K562 (cell line): ENCODE data around the gene SIX3. TPM values are rescaled to one million over a fixed set of nuclear protein-coding genes. Genes with fewer than 3 reads are reported as not detected.

Experiments used
- ATAC-seq: fragments of 200-7000 bp; cut with Tn5 transposase; 3 replicates; pipeline ENCODE4 v1.9.1; 2020; ENCODE audit warnings: moderate library complexity
- BruUV-seq: library from RNA; stranded (reverse); fragments of 400-500 nt; replicated peaks from 2 replicates; lab custom pipeline; 2021; lab: Mats Ljungman, UMichigan
- CTCF ChIA-PET: fragments of 300-600 bp; formaldehyde crosslinking; extraction: SDS; loops from one replicate; lab custom pipeline; 2021; ENCODE audit warnings: low intra/inter-chr PET ratio; lab: Yijun Ruan, JAX
- POLR2A ChIA-PET: fragments of 300-600, 350-650 bp; sonication (Branson Sonifier 250); formaldehyde crosslinking; extraction: SDS; loops from one replicate; lab custom pipeline; 2021; ENCODE audit warnings: antibody characterized with exemption, inconsistent platforms; lab: Yijun Ruan, JAX
- DNase-seq, 4 experiments: peaks; one replicate each; pipeline versions ENCODE4 v3.0.0 to v3.0.0-alpha.2; 2011 to 2018; ENCODE audit warnings: low spot score in 3 of 4, mixed read lengths in 3 of 4; ENCODE audit errors: extremely low read depth in 1 of 4
- FAIRE-seq: peaks from 2 replicates; lab custom pipeline; 2011; peaks lifted over from hg19 to GRCh38; lab: Jason Lieb, UNC
- H2AFZ ChIP-seq: 2 replicates; pipeline ENCODE4 v1.6.0; 2011; ENCODE audit warnings: low read depth, low read length, control low read depth, inconsistent platforms
- H3K27ac ChIP-seq: fragments of 200-600 bp; 3 replicates; pipeline ENCODE4 v1.8.0; 2011; ENCODE audit warnings: low read depth, mild to moderate bottlenecking, control low read depth, inconsistent platforms, low read length, moderate library complexity, mixed read lengths; ENCODE audit errors: extremely low read depth
- H3K27me3 ChIP-seq, 2 experiments: fragments of 300-600 bp in 1 of 2; 2 replicates in 1 of 2; 3 replicates in 1 of 2; pipeline versions ENCODE4 v1.6.0 to v1.8.0; 2011; ENCODE audit warnings: inconsistent platforms in 2 of 2, low read length in 2 of 2, mild to moderate bottlenecking in 1 of 2, mixed read lengths in 1 of 2, moderate library complexity in 1 of 2; ENCODE audit not compliant: control insufficient read depth in 2 of 2, insufficient read depth in 2 of 2
- H3K36me3 ChIP-seq: fragments of 300-600 bp; 3 replicates; pipeline ENCODE4 v1.8.0; 2011; ENCODE audit warnings: mild to moderate bottlenecking, low read length, inconsistent platforms; ENCODE audit not compliant: control insufficient read depth, insufficient read depth
- H3K4me1 ChIP-seq, 2 experiments: fragments of 200-600 bp in 1 of 2; replicated peaks in 1 of 2; 2 replicates in 1 of 2; 3 replicates in 1 of 2; pipeline versions ENCODE4 v1.5.1 to v1.8.0; 2011; ENCODE audit warnings: inconsistent platforms in 2 of 2, low read length in 2 of 2, mild to moderate bottlenecking in 1 of 2, mixed read lengths in 1 of 2, moderate library complexity in 1 of 2; ENCODE audit not compliant: control insufficient read depth in 2 of 2, insufficient read depth in 2 of 2
- H3K4me2 ChIP-seq: 2 replicates; pipeline ENCODE4 v1.6.1; 2011; ENCODE audit warnings: low read length, control low read depth, inconsistent platforms, mixed read lengths; ENCODE audit not compliant: insufficient read depth
- H3K4me3 ChIP-seq: fragments of 200-600 bp; sonication (generic), shearing (Covaris generic); 2 replicates; pipeline ENCODE4 v1.5.1; 2016; ENCODE audit warnings: control low read depth, inconsistent platforms
- H3K79me2 ChIP-seq: fragments of 200-600 bp; 3 replicates; pipeline ENCODE4 v1.8.0; 2011; ENCODE audit warnings: low read length, inconsistent platforms; ENCODE audit not compliant: control insufficient read depth, insufficient read depth
- H3K9ac ChIP-seq, 2 experiments: 2 replicates each; pipeline versions ENCODE4 v1.6.0 to v1.6.1; 2011; ENCODE audit warnings: low read depth in 2 of 2, low read length in 2 of 2, control low read depth in 1 of 2, inconsistent platforms in 1 of 2, mild to moderate bottlenecking in 1 of 2, mixed read lengths in 1 of 2; ENCODE audit not compliant: insufficient read depth in 1 of 2
- H3K9me1 ChIP-seq: one replicate; pipeline ENCODE4 v1.6.0; 2011; ENCODE audit warnings: inconsistent platforms, mild to moderate bottlenecking, low read length, moderate library complexity; ENCODE audit not compliant: control insufficient read depth, insufficient read depth
- H3K9me3 ChIP-seq: replicated peaks from 2 replicates; pipeline ENCODE4 v1.5.1; 2011; ENCODE audit warnings: low read depth, low read length, inconsistent platforms; ENCODE audit not compliant: control insufficient read depth, insufficient read depth
- H4K20me1 ChIP-seq: replicated peaks from 2 replicates; pipeline ENCODE4 v1.6.1; 2011; ENCODE audit warnings: low read length, inconsistent platforms, mixed read lengths; ENCODE audit not compliant: control insufficient read depth, insufficient read depth
- CBX5 ChIP-seq: IDR thresholded peaks from 2 replicates; pipeline ENCODE4 v1.6.1; 2014; ENCODE audit warnings: low read depth, borderline replicate concordance
- HDAC1 ChIP-seq, 2 experiments: fragments of 450-650 bp; IDR thresholded peaks; 2 replicates each; pipeline ENCODE4 v1.6.1; 2016 to 2017; ENCODE audit warnings: inconsistent platforms in 1 of 2, mild to moderate bottlenecking in 1 of 2, moderate library complexity in 1 of 2
- MEF2A ChIP-seq: IDR thresholded peaks from 2 replicates; pipeline ENCODE4 v1.6.1; 2011; ENCODE audit warnings: low read depth, mild to moderate bottlenecking, low read length, moderate library complexity; ENCODE audit not compliant: control insufficient read depth
- NFE2 ChIP-seq: IDR thresholded peaks from 2 replicates; pipeline ENCODE4 v1.6.1; 2014; ENCODE audit warnings: antibody characterized with exemption, low read depth
- RHOXF2B ChIP-seq: fragments of 250-450 bp; sonication (Bioruptor Pico); conservative IDR thresholded peaks from 2 replicates; pipeline ENCODE4 v1.5.1; 2021
- SREBF1 ChIP-seq: fragments of 150-350 bp; IDR thresholded peaks from 2 replicates; pipeline ENCODE4 v1.6.1; 2014; ENCODE audit warnings: antibody characterized with exemption, low read depth, low read length, borderline replicate concordance
- ZNF3 ChIP-seq: fragments of 250-450 bp; sonication (Bioruptor Pico); IDR thresholded peaks from 2 replicates; pipeline ENCODE4 v1.5.0; 2021; ENCODE audit warnings: mild to moderate bottlenecking, moderate library complexity
- ZNF436 ChIP-seq: fragments of 250-450, 450-650 bp; sonication (Bioruptor Pico); formaldehyde crosslinking; IDR thresholded peaks from 2 replicates; pipeline ENCODE4 v1.7.0; 2020; ENCODE audit warnings: mild to moderate bottlenecking
- ZNF57 ChIP-seq: fragments of 450-650 bp; formaldehyde crosslinking; IDR thresholded peaks from 2 replicates; pipeline ENCODE4 v1.4.0; 2020; ENCODE audit warnings: mild to moderate bottlenecking, moderate library complexity
- WGBS: fragments of 100-300 bp; shearing (Covaris generic); methylation state at CpG from one replicate; pipeline ENCODE4 v1.1.6; 2016; ENCODE audit warnings: low coverage, mixed read lengths; ENCODE audit not compliant: insufficient coverage; ENCODE audit errors: missing lambda C conversion rate; 5-methylcytosine and 5-hydroxymethylcytosine counted together
- in situ Hi-C: fragments of 300-500 bp; cut with MboI; formaldehyde crosslinking; loops from 4 replicates; pipeline ENCODE4 v1.15.0; 2018; ENCODE audit warnings: inconsistent platforms, mixed read lengths
- intact Hi-C: fragments of 100-400 bp; cut with micrococcal nuclease; formaldehyde crosslinking; loops from 2 replicates; pipeline ENCODE4 v1.14.2; 2022
- polyA plus RNA-seq, 8 experiments: library from polyadenylated mRNA; depleted of rRNA in 4 of 8; stranded (reverse) in 5 of 8; unstranded in 3 of 8; fragments of >200 nt; fragmentation: Nextera tagmentation in 2 of 8; fragmentation: Illumina TruSeq in 1 of 8; extraction: Ambion mirVana in 2 of 8; extraction: Trizol in 1 of 8; gene quantifications; 2 replicates each; pipeline versions ENCODE4 v1.2.1 to v1.2.3, GENCODE V29; 2011 to 2014; ENCODE audit warnings: inconsistent platforms in 1 of 8, missing spikeins in 1 of 8
- total RNA-seq, 7 experiments: library from RNA; depleted of rRNA in 6 of 7; stranded (reverse); fragments of >200 nt in 6 of 7; fragmentation: Illumina TruSeq in 2 of 7; extraction: Trizol in 2 of 7; gene quantifications; 2 replicates each; pipeline versions ENCODE4 v1.2.1 to v1.2.3, GENCODE V29; 2011 to 2021; ENCODE audit warnings: low replicate concordance in 1 of 7
- TF ChIP-seq, protein P1 (sequence below): sonication (generic); formaldehyde crosslinking; IDR thresholded peaks from 2 replicates; pipeline ENCODE4 v1.8.0; 2023; ENCODE audit warnings: mild to moderate bottlenecking, missing genetic modification reagents
- TF ChIP-seq, protein P2 (sequence below): fragments of 450-650 bp; IDR thresholded peaks from 2 replicates; pipeline ENCODE4 v1.6.1; 2016; ENCODE audit warnings: missing biosample characterization, missing genetic modification characterization

Gene SIX3
- total and polyA plus RNA-seq, 9 of the 15 experiments (the other 6 are each of a cell fraction or from before 2014, with no cell fraction given) = not detected

DNA sequence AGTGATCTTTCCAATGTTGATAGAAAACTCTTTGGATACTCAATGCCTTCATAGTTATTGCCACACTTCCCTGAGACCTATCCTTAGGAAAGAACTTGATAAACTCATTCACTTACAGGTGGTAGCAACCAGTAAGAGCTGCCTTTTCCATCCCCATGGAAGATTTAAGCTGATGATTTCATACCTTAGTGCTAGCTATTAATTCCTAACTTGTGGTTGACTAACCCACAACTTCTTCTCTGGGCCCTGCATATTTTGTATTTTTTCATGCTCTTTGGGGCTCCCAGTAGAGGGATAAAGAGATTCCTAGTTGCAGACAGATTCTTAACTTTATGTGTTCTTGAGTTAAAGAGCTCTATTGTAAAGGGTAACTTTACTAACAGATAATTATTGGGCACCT, 25.2 kb upstream of the SIX3 start:
- ChIA-PET POLR2A (interaction anchor here (0.7 kb wide), 1 partner anchor 52 kb away, joined by 3 read pairs; no protein-coding TSS in a partner anchor), CTCF (no interaction called here)
- in situ Hi-C loops = no loop called here
- H3K27ac ChIP-seq = no peak overlapping the region
- intact Hi-C loops = no loop called here
- H4K20me1 ChIP-seq = no peaks in the 10 kb centered on the region
- H3K4me2 ChIP-seq = no peak overlapping the region
- no peak for ATAC-seq
- no TSS peak for BruUV-seq
- FAIRE-seq = no peak
- no peaks in the 10 kb centered on the region for H3K36me3 ChIP-seq
- no peaks in the 10 kb centered on the region for H3K4me1 ChIP-seq
- H3K4me3 ChIP-seq = no peak overlapping the region
- H3K27me3 ChIP-seq = peaks cover 0 to 21% of the 10 kb centered on the region in 2 experiments; a peak in 3 of 5 replicates
- no peaks in the 10 kb centered on the region for H3K9me1 ChIP-seq
- DNase-seq = no peak
- TF ChIP-seq NFE2 = no peak
- no peak for TF ChIP-seq ZNF3 (CRISPR knock-in tag)
- no peak for TF ChIP-seq MEF2A
- TF ChIP-seq RHOXF2B (CRISPR knock-in tag) = no peak
- TF ChIP-seq, all 486 proteins: peak for 0
- Histone ChIP-seq H3K79me2 (no peaks in the 10 kb centered on the region), H3K9ac (no peak overlapping the region), H3K9me3 (no peaks in the 10 kb centered on the region), H2AFZ (no peak overlapping the region)

DNA sequence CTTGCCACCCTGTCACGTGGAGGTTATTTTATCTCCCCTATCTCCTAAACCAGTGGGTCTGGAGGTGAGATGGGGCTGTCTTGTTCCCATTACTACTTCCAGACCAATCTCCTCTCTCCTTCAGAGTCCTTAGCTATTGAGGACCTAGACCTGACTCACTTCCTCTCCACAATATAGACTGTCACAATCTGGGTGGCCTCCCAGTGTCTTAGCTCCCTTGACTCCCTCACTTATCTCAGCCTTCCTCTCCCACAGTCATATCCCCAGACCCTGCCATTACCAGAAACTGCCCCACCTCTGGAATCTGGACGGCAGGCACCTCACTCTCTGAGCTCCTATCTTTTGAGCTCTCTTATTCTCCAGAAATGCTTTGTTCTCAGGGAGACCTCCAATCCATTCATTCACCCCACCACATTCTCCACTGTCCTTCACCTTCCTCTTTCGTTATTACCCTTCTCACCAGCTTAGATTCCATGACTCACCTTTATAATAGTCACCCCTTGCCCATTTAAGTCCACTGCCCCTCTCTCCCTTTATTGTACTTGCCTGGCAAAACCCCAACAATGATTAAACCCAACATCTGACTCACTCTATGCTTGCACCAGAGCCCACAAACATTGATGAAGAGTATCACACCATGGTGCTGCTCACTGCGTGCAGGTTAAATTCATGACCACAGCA, 23.3 kb upstream of the SIX3 start:
- H3K27me3 ChIP-seq = peaks cover 0 to 26% of the 10 kb centered on the region in 2 experiments; a peak in 3 of 5 replicates
- H3K79me2 ChIP-seq = no peaks in the 10 kb centered on the region
- no peaks in the 10 kb centered on the region for H3K9me3 ChIP-seq
- ChIA-PET CTCF (no interaction called here), POLR2A (interaction anchor here (0.6 to 1.0 kb wide), 3 partner anchors 9 to 423 kb away, joined by 3 read pairs; no protein-coding TSS in a partner anchor)
- DNase-seq = no peak
- H3K36me3 ChIP-seq = no peaks in the 10 kb centered on the region
- no peaks in the 10 kb centered on the region for H3K4me1 ChIP-seq
- 0% methylated on average over 4 of the region's 4 CpGs for WGBS
- no peak for ATAC-seq
- no peak overlapping the region for H3K9ac ChIP-seq
- H2AFZ ChIP-seq = no peak overlapping the region
- no peak for FAIRE-seq
- H3K4me2 ChIP-seq = no peak overlapping the region
- H3K27ac ChIP-seq = no peak overlapping the region
- in situ Hi-C loops = no loop called here
- H4K20me1 ChIP-seq = no peaks in the 10 kb centered on the region
- no peak overlapping the region for H3K4me3 ChIP-seq
- H3K9me1 ChIP-seq = no peaks in the 10 kb centered on the region
- no TSS peak for BruUV-seq
- intact Hi-C loops = no loop called here
- TF ChIP-seq, protein P1, sequence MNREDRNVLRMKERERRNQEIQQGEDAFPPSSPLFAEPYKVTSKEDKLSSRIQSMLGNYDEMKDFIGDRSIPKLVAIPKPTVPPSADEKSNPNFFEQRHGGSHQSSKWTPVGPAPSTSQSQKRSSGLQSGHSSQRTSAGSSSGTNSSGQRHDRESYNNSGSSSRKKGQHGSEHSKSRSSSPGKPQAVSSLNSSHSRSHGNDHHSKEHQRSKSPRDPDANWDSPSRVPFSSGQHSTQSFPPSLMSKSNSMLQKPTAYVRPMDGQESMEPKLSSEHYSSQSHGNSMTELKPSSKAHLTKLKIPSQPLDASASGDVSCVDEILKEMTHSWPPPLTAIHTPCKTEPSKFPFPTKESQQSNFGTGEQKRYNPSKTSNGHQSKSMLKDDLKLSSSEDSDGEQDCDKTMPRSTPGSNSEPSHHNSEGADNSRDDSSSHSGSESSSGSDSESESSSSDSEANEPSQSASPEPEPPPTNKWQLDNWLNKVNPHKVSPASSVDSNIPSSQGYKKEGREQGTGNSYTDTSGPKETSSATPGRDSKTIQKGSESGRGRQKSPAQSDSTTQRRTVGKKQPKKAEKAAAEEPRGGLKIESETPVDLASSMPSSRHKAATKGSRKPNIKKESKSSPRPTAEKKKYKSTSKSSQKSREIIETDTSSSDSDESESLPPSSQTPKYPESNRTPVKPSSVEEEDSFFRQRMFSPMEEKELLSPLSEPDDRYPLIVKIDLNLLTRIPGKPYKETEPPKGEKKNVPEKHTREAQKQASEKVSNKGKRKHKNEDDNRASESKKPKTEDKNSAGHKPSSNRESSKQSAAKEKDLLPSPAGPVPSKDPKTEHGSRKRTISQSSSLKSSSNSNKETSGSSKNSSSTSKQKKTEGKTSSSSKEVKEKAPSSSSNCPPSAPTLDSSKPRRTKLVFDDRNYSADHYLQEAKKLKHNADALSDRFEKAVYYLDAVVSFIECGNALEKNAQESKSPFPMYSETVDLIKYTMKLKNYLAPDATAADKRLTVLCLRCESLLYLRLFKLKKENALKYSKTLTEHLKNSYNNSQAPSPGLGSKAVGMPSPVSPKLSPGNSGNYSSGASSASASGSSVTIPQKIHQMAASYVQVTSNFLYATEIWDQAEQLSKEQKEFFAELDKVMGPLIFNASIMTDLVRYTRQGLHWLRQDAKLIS (CRISPR knock-in tag) = no peak
- TF ChIP-seq ZNF57 (CRISPR knock-in tag) (no peak), HDAC1 (IDR thresholded peaks at IDR 0.05) (no peak), ZNF436 (CRISPR knock-in tag) (no peak), CBX5 (no peak), SREBF1 (no peak)
- TF ChIP-seq, protein P2, sequence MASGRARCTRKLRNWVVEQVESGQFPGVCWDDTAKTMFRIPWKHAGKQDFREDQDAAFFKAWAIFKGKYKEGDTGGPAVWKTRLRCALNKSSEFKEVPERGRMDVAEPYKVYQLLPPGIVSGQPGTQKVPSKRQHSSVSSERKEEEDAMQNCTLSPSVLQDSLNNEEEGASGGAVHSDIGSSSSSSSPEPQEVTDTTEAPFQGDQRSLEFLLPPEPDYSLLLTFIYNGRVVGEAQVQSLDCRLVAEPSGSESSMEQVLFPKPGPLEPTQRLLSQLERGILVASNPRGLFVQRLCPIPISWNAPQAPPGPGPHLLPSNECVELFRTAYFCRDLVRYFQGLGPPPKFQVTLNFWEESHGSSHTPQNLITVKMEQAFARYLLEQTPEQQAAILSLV (tag) = no peak
